HepG2 (cell line): ENCODE measurements around the gene USP9Y.

Experiments
- ATF4 ChIP-seq, 2 experiments: fragments of 450-650 bp in 1 of 2; sonication (generic) in 1 of 2; formaldehyde crosslinking; IDR thresholded peaks; 2 replicates each; pipeline versions ENCODE4 v1.5.0 to v1.8.0; 2020 to 2022; ENCODE audit warnings: mild to moderate bottlenecking in 1 of 2, missing genetic modification reagents in 1 of 2
- ZBTB20 ChIP-seq: sonication (generic); formaldehyde crosslinking; IDR thresholded peaks from 2 replicates; pipeline ENCODE4 v1.8.1; 2023; ENCODE audit warnings: missing genetic modification reagents, low read depth, mild to moderate bottlenecking, borderline replicate concordance
- TF ChIP-seq, protein P1 (sequence below): sonication (generic); formaldehyde crosslinking; IDR thresholded peaks from 2 replicates; pipeline ENCODE4 v1.5.0; 2020; ENCODE audit warnings: mild to moderate bottlenecking, missing genetic modification reagents, moderate library complexity
- TF ChIP-seq, protein P2 (sequence below): sonication (generic); formaldehyde crosslinking; IDR thresholded peaks from 2 replicates; pipeline ENCODE4 v1.4.0; 2020; ENCODE audit warnings: missing genetic modification reagents

DNA sequence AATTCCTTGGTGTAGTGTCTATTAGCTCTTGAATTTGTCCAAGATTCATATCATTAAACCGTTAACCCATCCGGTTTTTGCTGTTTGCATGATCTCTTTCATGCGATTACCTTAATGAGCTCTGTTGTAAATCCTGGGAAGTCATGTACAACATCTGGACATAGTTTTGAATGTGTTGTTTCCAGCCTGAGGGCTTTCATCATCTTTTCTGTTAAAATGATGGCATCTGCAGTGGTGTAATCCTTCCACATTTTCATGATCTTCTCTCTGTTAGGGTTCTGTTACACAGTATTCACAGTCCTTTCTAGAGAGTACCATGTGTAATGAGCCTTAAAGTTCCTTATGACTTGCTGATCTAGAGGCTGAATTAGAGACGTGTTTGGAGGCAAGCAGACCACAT lies 64.9 kb downstream of the USP9Y start:
- TF ChIP-seq, protein P1, sequence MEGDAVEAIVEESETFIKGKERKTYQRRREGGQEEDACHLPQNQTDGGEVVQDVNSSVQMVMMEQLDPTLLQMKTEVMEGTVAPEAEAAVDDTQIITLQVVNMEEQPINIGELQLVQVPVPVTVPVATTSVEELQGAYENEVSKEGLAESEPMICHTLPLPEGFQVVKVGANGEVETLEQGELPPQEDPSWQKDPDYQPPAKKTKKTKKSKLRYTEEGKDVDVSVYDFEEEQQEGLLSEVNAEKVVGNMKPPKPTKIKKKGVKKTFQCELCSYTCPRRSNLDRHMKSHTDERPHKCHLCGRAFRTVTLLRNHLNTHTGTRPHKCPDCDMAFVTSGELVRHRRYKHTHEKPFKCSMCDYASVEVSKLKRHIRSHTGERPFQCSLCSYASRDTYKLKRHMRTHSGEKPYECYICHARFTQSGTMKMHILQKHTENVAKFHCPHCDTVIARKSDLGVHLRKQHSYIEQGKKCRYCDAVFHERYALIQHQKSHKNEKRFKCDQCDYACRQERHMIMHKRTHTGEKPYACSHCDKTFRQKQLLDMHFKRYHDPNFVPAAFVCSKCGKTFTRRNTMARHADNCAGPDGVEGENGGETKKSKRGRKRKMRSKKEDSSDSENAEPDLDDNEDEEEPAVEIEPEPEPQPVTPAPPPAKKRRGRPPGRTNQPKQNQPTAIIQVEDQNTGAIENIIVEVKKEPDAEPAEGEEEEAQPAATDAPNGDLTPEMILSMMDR (CRISPR knock-in tag), result no peak
- TF ChIP-seq, protein P2, sequence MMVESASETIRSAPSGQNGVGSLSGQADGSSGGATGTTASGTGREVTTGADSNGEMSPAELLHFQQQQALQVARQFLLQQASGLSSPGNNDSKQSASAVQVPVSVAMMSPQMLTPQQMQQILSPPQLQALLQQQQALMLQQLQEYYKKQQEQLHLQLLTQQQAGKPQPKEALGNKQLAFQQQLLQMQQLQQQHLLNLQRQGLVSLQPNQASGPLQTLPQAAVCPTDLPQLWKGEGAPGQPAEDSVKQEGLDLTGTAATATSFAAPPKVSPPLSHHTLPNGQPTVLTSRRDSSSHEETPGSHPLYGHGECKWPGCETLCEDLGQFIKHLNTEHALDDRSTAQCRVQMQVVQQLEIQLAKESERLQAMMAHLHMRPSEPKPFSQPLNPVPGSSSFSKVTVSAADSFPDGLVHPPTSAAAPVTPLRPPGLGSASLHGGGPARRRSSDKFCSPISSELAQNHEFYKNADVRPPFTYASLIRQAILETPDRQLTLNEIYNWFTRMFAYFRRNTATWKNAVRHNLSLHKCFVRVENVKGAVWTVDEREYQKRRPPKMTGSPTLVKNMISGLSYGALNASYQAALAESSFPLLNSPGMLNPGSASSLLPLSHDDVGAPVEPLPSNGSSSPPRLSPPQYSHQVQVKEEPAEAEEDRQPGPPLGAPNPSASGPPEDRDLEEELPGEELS (CRISPR knock-in tag), result no peak
- no peak for TF ChIP-seq ATF4 (CRISPR knock-in tag; IDR thresholded peaks at IDR 0.05)
- TF ChIP-seq ZBTB20 (CRISPR knock-in tag), result no peak
